Measurements from ENCODE around the gene HDAC7.

HDAC7 gene

GRCh38 chr12:47829584-47829983, 9.9 kb upstream of the HDAC7 start:
- DNase-seq (ENCODE audit: low read depth in 2 of 2), result no peak

GRCh38 chr12:47828976-47829482, 9.3 kb upstream of the HDAC7 start:
- DNase-seq (ENCODE audit: low read depth in 2 of 2), result peak; percentile 73 to 87
- no peak overlapping the region for H3K4me3 ChIP-seq (replicated peaks in 1 of 2; ENCODE audit: low read depth in 2 of 2, low read length in 2 of 2)

More at GRCh38 chr12:47829584-47829983, 9.9 kb upstream of the HDAC7 start:
- TF ChIP-seq, protein P1, sequence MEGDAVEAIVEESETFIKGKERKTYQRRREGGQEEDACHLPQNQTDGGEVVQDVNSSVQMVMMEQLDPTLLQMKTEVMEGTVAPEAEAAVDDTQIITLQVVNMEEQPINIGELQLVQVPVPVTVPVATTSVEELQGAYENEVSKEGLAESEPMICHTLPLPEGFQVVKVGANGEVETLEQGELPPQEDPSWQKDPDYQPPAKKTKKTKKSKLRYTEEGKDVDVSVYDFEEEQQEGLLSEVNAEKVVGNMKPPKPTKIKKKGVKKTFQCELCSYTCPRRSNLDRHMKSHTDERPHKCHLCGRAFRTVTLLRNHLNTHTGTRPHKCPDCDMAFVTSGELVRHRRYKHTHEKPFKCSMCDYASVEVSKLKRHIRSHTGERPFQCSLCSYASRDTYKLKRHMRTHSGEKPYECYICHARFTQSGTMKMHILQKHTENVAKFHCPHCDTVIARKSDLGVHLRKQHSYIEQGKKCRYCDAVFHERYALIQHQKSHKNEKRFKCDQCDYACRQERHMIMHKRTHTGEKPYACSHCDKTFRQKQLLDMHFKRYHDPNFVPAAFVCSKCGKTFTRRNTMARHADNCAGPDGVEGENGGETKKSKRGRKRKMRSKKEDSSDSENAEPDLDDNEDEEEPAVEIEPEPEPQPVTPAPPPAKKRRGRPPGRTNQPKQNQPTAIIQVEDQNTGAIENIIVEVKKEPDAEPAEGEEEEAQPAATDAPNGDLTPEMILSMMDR (IDR thresholded peaks at IDR 0.05; ENCODE audit: low read depth, low read length), result no peak
- H3K4me3 ChIP-seq (replicated peaks in 1 of 2; ENCODE audit: low read depth in 2 of 2, low read length in 2 of 2), result no peak overlapping the region

GRCh38 chr12:47828008-47828975, 8.6 kb upstream of the HDAC7 start:
- TF ChIP-seq, protein P1 (IDR thresholded peaks at IDR 0.05; ENCODE audit: low read depth, low read length), result no peak

More at GRCh38 chr12:47828976-47829482, 9.3 kb upstream of the HDAC7 start:
- TF ChIP-seq, protein P1 (IDR thresholded peaks at IDR 0.05; ENCODE audit: low read depth, low read length), result no peak

GRCh38 chr12:47825173-47825639, 5.5 kb upstream of the HDAC7 start:
- H3K4me3 ChIP-seq (replicated peaks in 1 of 2; ENCODE audit: low read depth in 2 of 2, low read length in 2 of 2), result no peak overlapping the region

More at GRCh38 chr12:47828008-47828975, 8.6 kb upstream of the HDAC7 start:
- H3K4me3 ChIP-seq (replicated peaks in 1 of 2; ENCODE audit: low read depth in 2 of 2, low read length in 2 of 2), result no peak overlapping the region
- DNase-seq (ENCODE audit: low read depth in 2 of 2), result no peak

GRCh38 chr12:47824635-47825034, 4.9 kb upstream of the HDAC7 start:
- DNase-seq (ENCODE audit: low read depth in 2 of 2), result no peak
- TF ChIP-seq, protein P1 (IDR thresholded peaks at IDR 0.05; ENCODE audit: low read depth, low read length), result no peak
- H3K4me3 ChIP-seq (replicated peaks in 1 of 2; ENCODE audit: low read depth in 2 of 2, low read length in 2 of 2), result no peak overlapping the region

More at GRCh38 chr12:47825173-47825639, 5.5 kb upstream of the HDAC7 start:
- TF ChIP-seq, protein P1 (IDR thresholded peaks at IDR 0.05; ENCODE audit: low read depth, low read length), result no peak
- DNase-seq (ENCODE audit: low read depth in 2 of 2), result peak in 1 of 2 donors; percentile 29

DNA sequence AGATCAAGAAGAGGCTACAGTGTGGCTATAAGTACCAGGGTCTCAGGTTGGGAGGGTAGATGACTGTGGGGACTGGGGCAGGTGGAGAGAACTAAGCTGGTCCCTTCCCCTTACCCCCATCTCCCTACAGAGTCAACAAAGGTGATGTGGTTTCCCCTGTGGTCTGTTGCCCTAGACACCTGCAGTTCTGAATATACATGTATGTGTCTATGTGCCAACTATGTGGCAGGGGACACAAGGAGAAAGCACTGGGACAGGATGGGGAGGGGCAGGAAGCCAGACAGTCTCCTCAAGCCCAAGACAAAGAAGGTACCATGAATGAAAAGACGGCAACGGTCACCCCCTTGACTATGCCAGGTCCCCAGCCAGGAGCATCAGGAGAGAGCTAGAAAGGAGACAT, 4.5 kb upstream of the HDAC7 start:
- no peak overlapping the region for H3K4me3 ChIP-seq (replicated peaks in 1 of 2; ENCODE audit: low read depth in 2 of 2, low read length in 2 of 2)
- no peak for DNase-seq (ENCODE audit: low read depth in 2 of 2)
- TF ChIP-seq, protein P1 (IDR thresholded peaks at IDR 0.05; ENCODE audit: low read depth, low read length), result no peak

Measured in cardiac fibroblast (primary cell).